ENCODE results near the gene FOLH1.
"Not testable (repeated sequence)": the region's sequence is repeated elsewhere in the genome, so short reads cannot be mapped to it uniquely, and the experiment has no call there.

FOLH1 gene

DNA sequence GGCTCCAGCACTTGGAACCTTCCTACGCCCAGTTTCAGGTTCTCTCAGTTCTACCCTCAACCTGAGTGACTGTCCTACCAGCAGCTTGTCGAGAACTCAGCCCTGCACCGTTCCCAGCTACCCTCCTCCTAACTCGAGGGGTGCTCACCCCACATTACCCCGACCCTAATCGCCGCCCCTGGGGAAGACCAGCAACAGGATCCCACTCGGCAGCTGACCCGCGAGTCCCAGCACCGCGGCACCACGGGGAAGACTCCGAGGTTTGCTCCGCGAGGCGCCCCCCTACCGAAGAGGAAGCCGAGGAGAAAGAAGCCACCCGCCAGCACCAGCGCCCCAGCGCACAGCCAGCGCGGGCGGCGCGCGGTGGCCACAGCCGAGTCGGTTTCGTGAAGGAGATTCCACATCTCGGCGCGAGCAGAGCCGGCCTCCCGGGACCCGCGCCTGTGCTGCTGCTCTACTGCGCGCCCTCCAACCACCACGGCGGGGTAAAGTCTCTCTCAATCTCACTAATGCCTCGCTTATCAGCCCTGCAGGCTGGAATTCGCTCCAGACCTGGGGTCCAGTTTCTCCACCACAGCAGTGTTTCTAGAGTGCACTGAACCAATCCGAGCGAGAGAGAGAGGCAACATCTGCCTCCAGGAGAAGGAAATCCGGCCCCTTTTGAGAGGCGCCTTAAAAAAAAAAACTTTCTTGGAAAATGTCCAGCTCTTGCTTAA lies at the start of gene FOLH1:
FOLH1 (minus strand) TSS at position 597 of the 716 bp plus-strand sequence; CDS start at position 404, 193 bp downstream.
- no peak for DNase-seq

DNA sequence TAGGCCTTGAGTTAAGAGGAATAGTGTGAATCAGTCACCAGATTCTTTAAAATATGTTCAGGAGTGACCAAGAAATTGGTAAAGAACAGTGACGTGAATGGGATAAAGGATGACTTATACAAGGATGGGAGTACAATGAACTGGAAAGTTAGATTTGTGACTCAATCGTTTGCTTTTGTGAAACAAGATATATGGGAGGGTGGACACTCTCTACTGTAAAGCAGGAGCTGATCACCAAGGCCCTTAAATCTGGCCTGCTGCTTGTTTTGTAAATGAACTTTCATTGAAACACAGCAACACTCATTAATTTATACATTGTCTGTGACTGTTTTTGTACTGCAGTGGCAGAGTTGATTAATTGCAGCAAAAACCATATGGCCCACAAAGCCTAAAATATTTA lies 46.7 kb upstream of the FOLH1 start:
- DNase-seq, result not testable (repeated sequence)

DNA sequence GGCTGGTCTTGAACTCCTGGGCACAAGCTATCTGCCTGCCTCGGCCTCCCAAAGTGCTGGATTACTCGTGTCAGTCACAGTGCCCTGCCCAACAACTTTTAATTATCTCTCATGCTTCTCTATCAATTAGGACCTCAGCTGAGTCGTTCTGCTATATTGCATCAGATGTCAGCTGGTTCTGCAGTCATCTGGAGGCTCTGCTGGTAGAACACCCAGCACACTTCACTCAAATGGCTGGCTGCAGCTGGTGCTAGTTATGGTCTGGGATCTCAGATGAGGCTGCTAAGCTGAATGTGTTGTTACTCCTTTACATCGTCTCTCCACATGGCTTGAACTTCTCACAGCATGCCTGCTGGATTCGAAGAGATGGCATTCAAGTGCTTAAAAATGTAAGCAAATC lies 42.8 kb upstream of the FOLH1 start:
- not testable (repeated sequence) for DNase-seq

DNA sequence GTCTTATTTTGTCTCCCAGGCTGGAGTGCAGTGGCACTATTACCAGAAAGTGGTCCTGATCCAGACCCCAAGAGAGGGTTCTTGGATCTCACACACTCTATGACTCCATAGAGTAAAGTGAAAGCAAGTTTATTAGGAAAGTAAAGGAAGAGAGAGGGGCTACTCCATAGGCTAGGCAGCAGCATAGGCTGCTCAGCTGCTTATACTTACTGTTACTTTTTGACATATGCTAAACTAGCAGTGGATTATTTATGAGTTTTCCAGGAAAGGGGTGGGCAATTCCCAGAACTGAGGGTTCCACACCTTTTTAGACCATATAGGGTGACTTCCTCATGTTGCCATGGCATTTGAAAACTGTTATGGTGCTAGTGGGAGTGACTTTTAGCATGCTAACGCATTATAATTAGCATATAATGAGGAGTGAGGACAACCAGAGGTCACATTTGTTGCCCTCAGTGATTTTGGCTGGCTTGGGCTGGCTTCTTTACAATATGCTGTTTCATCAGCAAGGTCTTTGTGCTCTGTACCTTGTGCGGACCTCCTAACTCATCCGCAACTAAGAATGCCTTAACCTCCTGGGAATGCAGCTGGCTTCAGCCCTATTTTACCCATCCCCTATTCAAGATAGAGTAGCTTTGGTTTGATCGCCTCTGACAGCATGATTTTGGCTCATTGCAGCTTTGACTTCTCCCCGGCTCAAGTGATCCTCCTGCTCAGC lies 42.2 kb upstream of the FOLH1 start:
- DNase-seq, result not testable (repeated sequence)

DNA sequence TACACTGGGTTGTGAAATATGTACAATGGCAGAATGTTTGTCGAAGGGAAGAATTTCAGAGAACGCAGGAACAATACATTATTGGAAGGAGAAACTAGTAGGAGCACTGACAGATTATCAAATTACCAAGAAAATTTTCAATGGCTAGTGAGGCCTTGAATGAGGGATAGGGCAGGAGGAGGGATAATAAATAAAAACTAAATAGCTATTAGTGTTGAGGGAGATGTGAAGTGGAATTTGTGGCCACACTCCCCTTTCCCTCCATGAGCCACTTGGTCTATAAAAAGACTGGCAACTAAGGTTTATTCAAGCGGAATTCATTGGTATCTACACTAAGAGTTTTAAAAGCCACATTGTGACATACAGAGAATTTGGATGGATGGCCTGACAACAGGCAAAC lies 41.0 kb upstream of the FOLH1 start:
- not testable (repeated sequence) for DNase-seq

DNA sequence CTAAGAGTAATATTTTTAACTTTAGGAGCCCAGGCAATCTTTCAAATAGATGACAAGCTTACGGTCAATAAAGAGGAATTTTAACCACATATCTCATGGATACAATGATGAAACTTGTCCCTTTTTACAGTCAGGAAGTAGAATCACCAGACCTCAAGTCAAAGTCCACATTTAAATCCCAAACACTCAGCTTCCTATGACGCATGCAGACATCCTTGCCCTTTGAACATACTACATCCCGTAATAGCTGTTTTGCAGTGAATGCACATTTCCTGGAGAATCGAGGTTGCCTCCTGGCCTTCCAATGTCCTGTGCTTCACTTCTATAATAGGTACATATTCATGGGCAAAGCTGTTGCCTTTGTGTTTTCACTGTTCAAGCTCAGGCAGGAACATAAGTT lies 25.3 kb upstream of the FOLH1 start:
- DNase-seq, result not testable (repeated sequence)

DNA sequence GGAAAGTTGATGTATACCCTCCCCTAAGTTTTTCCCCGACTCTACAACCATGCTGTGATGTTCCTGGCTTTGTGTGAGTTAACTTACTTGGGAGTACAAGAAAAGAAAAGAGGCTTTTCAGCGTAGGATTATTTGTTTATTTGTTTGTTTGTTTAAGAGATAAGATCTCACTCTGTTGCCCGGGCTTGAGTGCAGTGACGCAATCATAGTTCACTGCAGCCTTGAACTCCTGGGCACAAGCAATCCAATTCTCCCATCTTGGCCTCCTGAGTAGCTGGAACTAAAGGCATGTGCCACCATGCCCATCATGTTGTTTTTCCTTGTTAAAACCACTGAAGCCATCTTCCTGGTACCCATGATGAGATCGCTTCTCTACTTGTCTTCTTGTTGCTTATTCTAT lies 24.6 kb upstream of the FOLH1 start:
- not testable (repeated sequence) for DNase-seq

DNA sequence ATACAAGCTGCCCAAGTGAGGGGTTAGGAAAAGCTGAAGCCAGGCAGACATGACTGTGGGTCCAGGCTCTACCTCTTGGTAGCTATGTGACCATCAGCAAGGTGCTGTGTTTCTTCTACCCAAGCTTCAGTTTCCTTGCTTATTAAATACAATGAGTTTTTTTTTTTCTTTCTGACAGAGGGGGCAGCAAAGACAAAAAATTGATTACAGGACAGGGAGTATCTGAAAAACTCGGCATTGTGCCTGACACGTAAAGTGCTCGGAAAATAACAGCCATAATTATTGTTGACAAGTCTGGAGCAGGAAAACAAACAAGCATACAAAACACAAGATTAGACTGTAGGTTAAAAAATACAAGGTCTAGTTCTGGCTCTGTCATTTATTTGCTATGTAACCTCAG lies 23.3 kb upstream of the FOLH1 start:
- DNase-seq, result not testable (repeated sequence)

DNA sequence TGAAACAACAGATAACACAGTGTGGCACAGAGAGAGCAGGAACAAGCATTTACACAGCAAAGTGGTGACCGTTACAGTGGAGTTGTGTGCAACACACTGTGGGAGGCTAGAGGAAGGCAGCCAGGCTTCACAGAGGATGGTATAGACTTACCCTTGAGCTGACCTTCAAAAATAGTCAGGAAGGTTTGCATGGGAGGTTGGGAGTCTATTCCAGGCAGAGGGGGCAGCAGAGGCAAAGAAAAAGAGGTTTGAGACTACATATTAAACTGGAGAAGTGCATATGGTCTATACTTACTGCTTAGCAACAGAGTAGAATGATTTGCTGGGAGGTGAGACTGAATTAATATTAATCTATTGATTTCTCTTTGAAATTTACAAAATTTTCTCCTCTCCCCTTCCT lies 22.1 kb upstream of the FOLH1 start:
- DNase-seq, result not testable (repeated sequence)

DNA sequence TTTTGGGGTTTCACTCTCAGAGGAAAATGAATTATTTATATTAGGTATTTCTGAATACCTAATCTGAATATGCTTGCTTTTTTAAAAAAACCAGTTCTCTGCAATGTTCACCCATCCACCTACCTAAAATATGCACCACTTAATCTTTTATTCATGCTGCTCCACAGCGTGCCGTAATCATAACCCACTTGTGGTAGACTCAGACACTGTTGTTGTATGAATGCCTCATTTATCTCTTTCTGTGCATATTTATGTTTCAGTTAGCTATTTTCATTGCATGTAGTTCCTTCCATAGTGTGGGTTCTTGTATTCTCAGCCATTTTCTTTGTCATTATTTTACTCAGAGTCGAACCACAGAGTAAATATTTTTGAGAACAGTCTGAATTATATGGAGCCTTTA lies 21.6 kb upstream of the FOLH1 start:
- DNase-seq, result not testable (repeated sequence)

DNA sequence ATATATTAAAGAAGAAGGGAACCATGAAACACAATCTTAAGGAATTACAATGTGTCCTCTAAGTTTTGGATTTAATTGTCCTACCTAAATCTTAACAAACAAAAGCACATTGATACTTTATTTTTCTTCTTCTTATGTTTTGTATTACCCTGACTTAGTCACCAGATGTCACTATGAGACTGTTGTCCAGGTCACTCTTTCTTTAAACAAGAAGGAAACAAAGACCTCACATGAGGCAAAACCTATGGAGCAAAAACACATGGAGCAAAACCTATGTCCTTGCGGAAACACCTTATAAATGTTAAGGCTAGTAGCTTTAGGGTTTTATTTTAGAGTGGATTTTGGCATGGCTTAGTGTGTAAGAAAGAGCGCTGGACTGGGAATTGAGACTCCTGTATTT lies 20.7 kb upstream of the FOLH1 start:
- DNase-seq, result not testable (repeated sequence)

DNA sequence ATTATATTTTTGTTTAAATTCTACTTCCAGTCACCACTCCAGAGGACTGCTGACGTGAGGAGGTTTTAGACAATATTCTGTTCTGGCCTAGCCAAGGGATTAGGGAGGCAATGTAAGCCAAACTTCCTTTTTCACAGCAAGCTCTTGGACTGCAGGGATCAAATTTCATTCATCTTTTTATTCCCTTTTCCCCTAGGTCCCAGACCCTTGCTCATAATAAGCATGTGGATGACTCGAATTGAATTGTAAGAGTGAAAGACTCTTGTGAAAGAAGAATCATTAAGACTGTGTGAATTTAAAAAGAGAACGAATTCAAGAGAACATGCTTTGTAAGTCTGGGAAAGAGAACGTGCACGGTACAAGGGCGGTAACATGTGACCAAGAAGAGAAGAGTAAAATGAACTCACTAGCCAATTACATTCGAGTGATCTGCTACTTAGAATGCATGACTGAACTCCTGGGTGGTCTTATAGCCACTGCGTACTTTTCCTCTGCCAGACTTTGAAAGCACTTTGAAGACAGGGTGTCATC lies 16.9 kb upstream of the FOLH1 start:
- DNase-seq, result not testable (repeated sequence)

DNA sequence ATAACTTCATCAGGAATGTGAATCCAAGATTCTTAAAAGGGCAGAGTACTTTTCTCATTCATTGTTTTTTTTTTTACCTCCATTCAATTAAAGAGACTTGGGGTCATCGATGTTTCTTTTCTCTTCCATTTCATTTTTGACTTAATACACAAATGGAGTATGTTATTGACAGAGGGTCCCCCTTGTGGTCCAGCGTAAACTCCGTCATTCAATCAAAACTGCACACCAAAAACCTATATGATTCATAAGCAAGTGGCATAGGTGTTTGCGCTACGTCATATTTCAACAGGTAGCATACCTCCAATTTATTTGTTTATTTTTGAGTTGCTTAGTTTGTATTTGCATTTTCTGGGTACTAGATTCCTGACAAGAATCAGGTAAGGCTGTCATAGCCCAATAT lies 12.7 kb upstream of the FOLH1 start:
- no peak for DNase-seq

DNA sequence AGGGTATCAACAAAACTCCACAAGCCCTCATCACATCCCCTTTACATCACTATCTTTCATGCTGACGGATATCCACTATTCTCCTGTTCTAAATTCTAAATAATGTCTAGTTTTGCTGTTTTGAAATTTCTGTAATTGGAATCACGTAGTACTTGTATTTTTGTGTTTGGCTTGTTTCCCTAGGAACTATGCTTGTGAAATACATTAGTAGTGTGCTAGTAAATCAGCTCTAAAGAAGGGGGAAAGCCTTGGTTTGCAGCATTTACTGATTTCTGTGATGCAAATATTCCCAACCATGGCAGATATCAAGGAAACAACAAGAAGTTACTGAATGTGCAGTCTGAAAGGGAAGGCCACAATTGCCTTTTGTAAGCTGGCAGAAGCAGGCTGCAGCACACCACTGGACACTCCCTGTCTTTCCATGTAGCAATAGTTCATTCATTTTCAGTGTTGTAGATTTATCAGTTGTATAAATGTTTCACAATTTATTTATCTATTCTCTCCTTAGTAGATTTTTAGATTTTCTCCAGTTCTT lies 4.7 kb upstream of the FOLH1 start:
- no peak for DNase-seq

DNA sequence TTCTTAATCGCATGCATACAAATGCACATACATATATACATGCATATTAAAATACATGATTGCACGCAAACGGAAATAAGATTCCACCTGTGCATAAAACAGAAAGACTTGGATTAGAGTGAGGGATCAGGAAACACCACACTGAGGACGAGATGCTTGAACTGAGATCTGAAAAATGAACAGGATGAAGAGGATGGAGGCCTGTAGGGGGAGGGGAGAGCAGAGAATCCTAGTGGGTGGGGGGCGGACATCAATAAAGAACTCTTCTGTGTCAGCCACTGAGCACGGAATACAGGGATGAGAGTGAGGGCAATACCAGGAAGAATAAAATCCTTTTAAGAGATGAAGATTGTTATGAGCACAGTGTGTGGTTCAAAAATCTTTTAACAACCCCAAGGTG lies 1.4 kb downstream of the FOLH1 start:
- not testable (repeated sequence) for DNase-seq

DNA sequence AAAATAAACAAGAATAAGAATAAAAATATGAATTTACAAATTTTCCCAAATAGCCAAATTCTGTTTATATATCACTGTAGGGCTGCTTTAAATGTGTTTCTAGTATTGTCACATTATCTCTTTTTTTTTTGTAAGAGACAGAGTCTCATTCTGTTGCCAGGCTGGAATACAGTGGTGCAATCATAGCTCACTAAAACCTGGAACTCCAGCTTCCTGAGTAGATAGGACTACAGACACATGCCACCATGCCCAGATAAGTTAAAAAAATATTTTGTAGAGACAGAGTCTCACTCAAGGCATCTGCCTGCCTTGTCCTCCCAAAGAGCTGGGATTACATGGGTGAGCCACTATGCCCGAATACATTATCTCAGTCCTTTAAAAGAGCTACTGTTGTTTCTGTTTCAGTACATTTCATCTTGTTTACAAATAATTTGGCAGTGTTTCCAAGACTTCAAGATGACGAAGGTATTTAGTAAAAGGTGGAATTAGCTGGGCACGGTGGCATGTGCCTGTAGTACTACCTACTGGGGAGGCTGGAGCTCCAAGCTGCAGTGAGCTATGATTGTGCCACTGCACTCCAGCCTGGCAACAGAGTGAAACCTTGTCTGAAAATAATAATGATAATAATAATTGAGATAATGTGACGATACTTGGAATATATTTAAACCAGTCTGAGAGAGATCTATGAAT lies 6.0 kb downstream of the FOLH1 start:
- no peak for DNase-seq

DNA sequence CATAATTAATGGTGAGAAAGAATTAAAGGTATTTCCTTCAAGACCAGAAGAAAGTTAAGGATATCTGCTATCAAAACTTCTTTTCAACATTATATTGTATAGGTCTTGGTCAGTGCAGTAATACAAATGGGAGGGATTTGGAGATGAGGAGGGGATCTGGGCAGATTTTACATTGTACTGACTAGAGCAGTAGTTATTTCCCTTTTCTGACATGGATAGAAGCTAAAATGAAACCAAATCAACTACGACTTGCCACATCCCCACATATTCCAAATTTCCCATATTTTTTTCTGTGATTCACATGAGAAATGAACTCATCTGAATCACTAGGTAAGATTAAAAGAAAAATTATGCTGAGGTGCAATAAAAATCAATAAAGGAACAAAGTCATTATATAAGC lies 11.6 kb downstream of the FOLH1 start:
- DNase-seq, result not testable (repeated sequence)

DNA sequence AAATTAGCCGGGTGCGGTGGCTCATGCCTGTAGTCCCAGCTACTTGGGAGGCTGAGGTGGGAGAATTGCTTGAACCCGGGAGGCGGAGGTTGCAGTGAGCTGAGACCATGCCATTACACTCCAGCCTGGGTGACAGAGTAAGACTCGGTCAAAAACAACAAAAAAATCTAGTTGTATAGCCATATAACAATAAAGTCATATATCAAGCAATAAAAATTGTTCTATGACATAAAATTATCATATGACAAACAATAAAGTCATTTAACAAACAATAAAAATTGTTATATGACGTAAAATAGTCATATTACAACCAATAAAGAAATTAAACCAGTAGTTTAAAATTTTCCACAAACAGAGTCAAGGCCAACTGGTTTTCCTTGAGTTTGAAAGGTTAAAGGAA lies 12.4 kb downstream of the FOLH1 start:
- not testable (repeated sequence) for DNase-seq

DNA sequence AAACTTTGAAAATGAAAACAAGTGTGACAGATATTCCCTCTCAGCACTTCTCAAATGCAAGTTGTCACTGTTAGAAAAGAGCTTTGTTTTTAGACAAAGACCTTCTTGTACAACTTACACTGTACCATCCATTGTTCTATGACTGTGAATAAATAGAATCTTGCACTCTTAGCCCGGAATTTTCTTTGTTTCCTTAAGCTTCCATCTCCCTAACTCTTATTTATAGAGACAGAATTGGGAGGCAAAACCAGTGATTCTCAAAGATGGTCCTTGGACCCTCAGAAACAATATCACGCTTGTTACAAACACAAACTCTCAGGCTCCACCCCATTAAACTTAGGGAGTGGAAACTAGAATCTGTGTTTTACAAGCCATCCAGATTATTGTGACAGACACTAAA lies 18.1 kb downstream of the FOLH1 start:
- DNase-seq, result not testable (repeated sequence)

DNA sequence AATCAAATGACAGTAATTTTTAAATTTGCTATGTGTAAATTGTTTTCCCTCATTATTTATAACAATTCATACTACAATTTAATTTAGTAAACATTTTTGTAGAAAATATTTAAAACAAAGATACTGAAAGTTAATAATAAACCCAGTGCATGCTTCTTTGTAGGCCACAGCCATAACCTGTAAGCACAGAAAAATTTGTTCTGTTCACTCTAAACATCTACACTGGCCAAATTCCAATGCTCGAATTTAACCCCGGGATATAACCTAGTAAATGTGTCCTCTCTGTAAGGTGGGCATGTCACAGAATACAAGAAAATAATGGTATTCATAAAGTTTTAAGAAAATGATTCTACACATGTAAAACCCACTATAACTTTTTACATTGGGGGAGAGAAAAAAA lies 22.2 kb downstream of the FOLH1 start:
- DNase-seq, result not testable (repeated sequence)

DNA sequence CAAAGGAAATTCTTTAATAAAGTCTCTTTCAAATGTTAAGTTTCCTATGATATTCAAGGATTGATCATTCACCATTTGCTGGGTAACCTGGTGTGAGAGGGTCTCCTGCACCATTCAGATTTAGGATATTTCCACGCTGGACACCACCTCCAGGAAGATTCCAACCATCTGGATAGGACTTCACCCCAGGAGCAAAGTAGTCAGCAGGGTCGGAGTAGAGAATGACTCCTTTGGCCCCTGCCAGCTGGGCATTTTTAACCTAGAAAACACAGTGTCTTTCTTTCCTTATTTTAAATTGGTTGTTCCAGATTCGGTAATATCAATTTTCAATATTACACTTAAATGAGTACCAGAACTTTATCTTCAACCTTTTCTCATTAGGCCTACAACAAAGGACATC lies 22.8 kb downstream of the FOLH1 start:
- DNase-seq, result not testable (repeated sequence)

DNA sequence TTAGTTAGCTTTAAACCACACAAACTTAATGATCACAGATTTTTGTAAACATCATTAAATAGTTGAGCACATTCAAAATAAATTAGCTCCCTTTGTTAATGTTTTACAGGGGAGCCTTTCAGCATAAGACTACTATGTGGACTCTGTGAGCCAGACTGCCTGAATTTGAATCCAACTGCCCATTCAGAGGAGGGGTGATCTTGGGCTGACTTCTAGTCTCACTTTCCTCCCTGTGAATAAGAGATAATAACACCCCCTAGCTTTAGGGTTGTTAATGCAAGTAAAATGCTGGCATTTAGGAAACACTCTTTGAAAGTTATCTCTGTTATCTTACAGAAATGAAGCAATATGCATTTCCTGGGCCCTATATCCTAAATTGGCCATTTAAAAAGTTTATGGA lies 23.6 kb downstream of the FOLH1 start:
- not testable (repeated sequence) for DNase-seq

DNA sequence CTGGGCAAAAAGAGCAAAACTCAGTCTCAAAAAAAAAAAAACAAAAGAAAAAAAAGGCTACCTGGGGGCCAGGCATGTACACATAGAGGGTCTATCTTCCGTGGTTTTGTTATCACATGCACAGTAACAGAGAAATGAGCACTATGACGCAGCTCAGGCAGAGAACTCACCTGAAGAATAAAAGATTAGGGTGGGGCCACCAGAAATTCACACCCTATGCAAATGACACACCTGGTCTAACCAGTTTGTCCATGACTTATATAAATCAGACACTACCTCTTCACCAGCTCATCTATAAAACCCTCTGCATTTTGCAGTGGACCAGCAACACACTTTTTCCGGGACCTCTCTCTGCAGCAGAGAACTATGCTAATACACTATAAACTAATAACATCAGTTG lies 30.5 kb downstream of the FOLH1 start:
- not testable (repeated sequence) for DNase-seq

Data from hematopoietic multipotent progenitor cell treated with erythropoietin and hydrocortisone succinate and interleukin-3 and kit ligand, for 8 days (in vitro differentiated cells).